Pulmonary artery endothelial cell (primary cell): Measurements from ENCODE around the gene DSN1. TPM values are rescaled to one million over a fixed set of nuclear protein-coding genes. Genes with fewer than 3 reads are reported as not detected.

Experiments
- total RNA-seq: library from RNA; depleted of rRNA; stranded (reverse); fragments of >200 nt; gene quantifications from 2 replicates; pipeline ENCODE4 v1.2.3, GENCODE V29; 2014

DSN1 gene
- total RNA-seq, 1 donor from 2014 or later: 20.6 TPM

Other genes with a start within 250 kb of the DSN1 start
- 1.3 and 2.0 TPM in 2 replicates for gene MYL9, start 232.2 kb downstream of the DSN1 start, total RNA-seq
- gene TGIF2, start 200.2 kb downstream of the DSN1 start, total RNA-seq: 17.4 and 20.9 TPM in 2 replicates
- gene RAB5IF, start 168.0 kb downstream of the DSN1 start, total RNA-seq: 88.5 and 137 TPM in 2 replicates
- not detected in 2 replicates for gene SLA2, start 127.6 kb downstream of the DSN1 start, total RNA-seq
- 18.2 and 21.4 TPM in 2 replicates for gene NDRG3, start 27.7 kb downstream of the DSN1 start, total RNA-seq
- not detected in 2 replicates for gene TLDC2, start 102.4 kb upstream of the DSN1 start, total RNA-seq
- gene SAMHD1, start 177.9 kb upstream of the DSN1 start, total RNA-seq: 19.9 and 32.0 TPM in 2 replicates